ENCODE measurements around the gene KCNH2.

The KCNH2 gene

DNA sequence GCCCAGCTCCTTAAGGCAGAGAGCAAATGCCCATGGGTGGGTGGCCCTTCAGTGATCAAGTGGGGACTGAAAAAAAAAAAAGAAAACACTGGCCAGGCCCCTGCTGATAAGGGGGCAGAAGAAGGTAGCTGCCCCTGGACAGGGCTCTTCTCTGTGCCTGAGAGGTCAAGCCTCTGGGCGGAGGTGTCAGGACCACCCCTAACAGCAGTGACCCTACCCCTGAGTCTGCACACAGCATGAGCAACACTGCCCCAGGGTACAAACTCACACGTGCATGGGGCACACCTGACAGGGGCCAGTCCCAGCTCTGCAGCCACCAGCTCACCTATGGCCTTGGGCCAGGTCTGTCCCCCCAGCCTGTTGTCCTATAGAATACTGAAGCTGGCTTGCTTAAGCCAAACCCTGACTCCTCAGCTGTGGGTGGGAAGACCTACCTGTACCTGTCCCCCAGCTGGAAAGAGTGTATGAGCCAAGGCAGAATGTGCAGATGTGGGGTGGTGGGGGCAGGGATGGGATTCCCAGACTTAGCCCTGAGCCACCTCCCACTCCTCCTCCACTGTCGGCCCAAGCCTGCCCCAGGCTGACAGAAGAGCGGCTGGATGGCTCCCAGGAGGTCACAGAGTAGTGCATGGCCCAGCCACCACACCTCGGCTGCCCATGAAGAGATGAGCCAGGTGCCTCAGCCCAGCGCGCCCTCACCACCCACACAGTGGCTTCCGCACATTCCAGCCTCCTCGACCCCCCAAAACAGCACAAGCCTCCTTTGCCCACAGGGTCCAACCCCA lies 23.7 kb downstream of the KCNH2 start:
- H3K4me1 ChIP-seq (ENCODE audit: control insufficient read depth in 1 of 2, insufficient read depth in 1 of 2, low read depth in 1 of 2, low read length in 1 of 2) = no peaks in the 10 kb centered on the region
- no peak overlapping the region for H3K27ac ChIP-seq
- H3K27me3 ChIP-seq = peaks cover 58% of the 10 kb centered on the region
- H3K9me3 ChIP-seq = no peaks in the 10 kb centered on the region
- TF ChIP-seq, protein P1, sequence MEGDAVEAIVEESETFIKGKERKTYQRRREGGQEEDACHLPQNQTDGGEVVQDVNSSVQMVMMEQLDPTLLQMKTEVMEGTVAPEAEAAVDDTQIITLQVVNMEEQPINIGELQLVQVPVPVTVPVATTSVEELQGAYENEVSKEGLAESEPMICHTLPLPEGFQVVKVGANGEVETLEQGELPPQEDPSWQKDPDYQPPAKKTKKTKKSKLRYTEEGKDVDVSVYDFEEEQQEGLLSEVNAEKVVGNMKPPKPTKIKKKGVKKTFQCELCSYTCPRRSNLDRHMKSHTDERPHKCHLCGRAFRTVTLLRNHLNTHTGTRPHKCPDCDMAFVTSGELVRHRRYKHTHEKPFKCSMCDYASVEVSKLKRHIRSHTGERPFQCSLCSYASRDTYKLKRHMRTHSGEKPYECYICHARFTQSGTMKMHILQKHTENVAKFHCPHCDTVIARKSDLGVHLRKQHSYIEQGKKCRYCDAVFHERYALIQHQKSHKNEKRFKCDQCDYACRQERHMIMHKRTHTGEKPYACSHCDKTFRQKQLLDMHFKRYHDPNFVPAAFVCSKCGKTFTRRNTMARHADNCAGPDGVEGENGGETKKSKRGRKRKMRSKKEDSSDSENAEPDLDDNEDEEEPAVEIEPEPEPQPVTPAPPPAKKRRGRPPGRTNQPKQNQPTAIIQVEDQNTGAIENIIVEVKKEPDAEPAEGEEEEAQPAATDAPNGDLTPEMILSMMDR (IDR thresholded peaks at IDR 0.05) = no peak
- no peak overlapping the region for H3K4me3 ChIP-seq (ENCODE audit: low read depth in 1 of 2, low read length in 1 of 2)
- no peaks in the 10 kb centered on the region for H3K36me3 ChIP-seq

DNA sequence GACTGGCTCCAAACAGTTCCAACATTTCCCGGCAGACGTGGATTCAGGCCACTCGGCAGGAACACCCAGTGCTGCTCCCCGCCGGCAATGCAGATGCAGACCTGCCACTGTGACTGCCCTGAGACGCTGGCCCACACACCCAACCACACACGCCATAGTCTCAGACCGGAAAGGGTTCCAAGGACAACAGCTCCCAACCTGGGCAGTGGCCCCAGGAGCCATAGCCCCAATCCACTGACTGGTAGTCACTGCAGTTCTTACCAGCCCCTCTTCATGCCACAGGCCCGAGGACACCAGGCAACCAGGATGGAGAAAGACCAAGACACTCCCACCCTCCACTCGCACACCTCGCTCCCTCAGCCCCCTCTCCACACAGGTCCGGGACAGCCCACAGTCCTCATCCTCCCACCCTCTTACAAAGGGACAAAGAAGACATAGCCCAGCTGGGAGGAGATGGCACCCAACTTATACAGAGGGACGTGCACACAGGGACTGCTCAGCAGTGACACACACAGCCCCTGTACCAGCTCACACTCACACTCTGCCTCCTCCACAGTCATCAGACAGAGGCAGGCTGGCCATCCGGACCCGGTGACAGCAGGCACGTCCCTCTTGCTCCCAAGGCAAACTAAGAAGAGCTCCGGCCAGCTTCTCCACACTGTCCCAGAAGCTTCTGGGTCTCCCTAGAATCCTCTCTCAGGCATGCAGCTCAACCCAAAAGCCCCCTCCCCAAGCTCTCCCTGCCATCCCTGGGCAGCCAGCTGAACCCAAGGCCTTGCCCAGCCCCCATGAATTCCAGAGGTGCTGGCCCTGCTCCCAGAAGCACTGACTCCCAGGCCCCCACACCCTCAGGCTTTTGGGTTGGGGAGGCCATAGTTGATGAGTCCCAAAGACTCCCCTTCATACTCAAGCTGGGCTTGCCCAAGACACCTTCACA lies 24.8 kb downstream of the KCNH2 start:
- TF ChIP-seq, protein P1 (IDR thresholded peaks at IDR 0.05) = no peak
- Histone ChIP-seq H3K36me3 (no peaks in the 10 kb centered on the region), H3K27ac (no peak overlapping the region), H3K27me3 (peaks cover 56% of the 10 kb centered on the region), H3K9me3 (no peaks in the 10 kb centered on the region), H3K4me3 (ENCODE audit: low read depth in 1 of 2, low read length in 1 of 2) (no peak overlapping the region), H3K4me1 (ENCODE audit: control insufficient read depth in 1 of 2, insufficient read depth in 1 of 2, low read depth in 1 of 2, low read length in 1 of 2) (no peaks in the 10 kb centered on the region)

DNA sequence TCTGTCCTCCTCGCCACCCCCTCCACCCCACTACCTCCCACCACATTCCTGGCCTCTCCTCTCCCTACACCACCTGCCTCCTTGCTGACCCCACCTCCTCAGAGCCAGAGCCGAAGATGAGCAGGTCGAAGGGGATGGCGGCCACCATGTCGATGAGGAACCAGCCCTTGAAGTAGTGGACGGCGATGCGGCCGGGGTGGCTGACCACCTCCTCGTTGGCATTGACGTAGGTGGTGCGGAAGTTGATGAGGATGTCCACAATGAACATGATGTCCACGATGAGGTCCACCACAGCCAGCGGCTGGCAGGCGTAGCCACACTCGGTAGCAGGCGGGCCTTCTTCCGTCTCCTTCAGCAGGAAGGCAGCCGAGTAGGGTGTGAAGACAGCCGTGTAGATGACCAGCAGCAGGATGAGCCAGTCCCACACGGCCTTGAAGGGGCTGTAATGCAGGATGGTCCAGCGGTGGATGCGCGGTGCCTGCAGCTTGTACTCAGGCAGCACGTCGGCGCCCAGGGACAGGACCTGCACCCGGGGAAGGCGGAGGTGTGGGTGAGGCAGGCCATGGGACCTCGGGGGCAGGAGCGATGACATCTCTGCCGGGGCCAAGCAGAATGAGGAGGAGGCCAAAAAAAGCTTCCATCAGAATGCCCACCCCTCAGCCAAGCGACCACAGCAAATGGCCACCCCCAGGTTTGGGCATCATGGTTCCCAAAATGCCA lies 25.6 kb downstream of the KCNH2 start:
- TF ChIP-seq, protein P1 (IDR thresholded peaks at IDR 0.05) = no peak
- Histone ChIP-seq H3K4me3 (ENCODE audit: low read depth in 1 of 2, low read length in 1 of 2) (no peak overlapping the region), H3K27me3 (peaks cover 56% of the 10 kb centered on the region), H3K27ac (no peak overlapping the region), H3K4me1 (ENCODE audit: control insufficient read depth in 1 of 2, insufficient read depth in 1 of 2, low read depth in 1 of 2, low read length in 1 of 2) (no peaks in the 10 kb centered on the region), H3K9me3 (no peaks in the 10 kb centered on the region), H3K36me3 (no peaks in the 10 kb centered on the region)

DNA sequence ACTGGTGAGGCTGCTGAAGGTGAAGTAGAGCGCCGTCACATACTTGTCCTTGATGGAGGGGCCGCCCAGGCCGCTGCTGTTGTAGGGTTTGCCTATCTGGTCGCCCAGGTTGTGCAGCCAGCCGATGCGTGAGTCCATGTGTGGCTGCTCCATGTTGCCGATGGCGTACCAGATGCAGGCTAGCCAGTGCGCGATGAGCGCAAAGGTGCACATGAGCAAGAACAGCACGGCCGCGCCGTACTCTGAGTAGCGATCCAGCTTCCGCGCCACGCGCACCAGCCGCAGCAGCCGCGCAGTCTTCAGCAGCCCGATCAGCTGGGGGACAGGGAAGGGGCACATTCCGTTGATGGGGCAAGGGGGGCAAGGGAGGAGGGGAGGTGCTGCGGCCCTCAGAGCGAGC lies 26.6 kb downstream of the KCNH2 start:
- Histone ChIP-seq H3K9me3 (no peaks in the 10 kb centered on the region), H3K27me3 (peaks cover 56% of the 10 kb centered on the region), H3K27ac (no peak overlapping the region), H3K4me3 (ENCODE audit: low read depth in 1 of 2, low read length in 1 of 2) (no peak overlapping the region), H3K4me1 (ENCODE audit: control insufficient read depth in 1 of 2, insufficient read depth in 1 of 2, low read depth in 1 of 2, low read length in 1 of 2) (no peaks in the 10 kb centered on the region), H3K36me3 (no peaks in the 10 kb centered on the region)
- TF ChIP-seq, protein P1 (IDR thresholded peaks at IDR 0.05) = no peak

- H3K4me3 ChIP-seq (ENCODE audit: low read depth in 1 of 2, low read length in 1 of 2) = no peak overlapping the region
- no peak overlapping the region for H3K27ac ChIP-seq
- H3K4me1 ChIP-seq (ENCODE audit: control insufficient read depth in 1 of 2, insufficient read depth in 1 of 2, low read depth in 1 of 2, low read length in 1 of 2) = no peaks in the 10 kb centered on the region
- H3K9me3 ChIP-seq = no peaks in the 10 kb centered on the region
- peaks cover 56% of the 10 kb centered on the region for H3K27me3 ChIP-seq
- H3K36me3 ChIP-seq = no peaks in the 10 kb centered on the region
- TF ChIP-seq, protein P1 (IDR thresholded peaks at IDR 0.05) = no peak
Observed at GRCh38 chr7:150951181-150951520, 27.0 kb downstream of the KCNH2 start.
